Stimulated activated CD4-positive, alpha-beta T cell treated with anti-CD3 and anti-CD28 coated beads, Interleukin-1b, Interleukin-23, amount 100 ng/mL, for 48 hours (primary cell): Measurements from ENCODE around the gene RAD9A.

Experiments
- DNase-seq: peaks from one replicate; pipeline ENCODE4 v3.0.0-alpha.2; 2020

RAD9A gene

DNA sequence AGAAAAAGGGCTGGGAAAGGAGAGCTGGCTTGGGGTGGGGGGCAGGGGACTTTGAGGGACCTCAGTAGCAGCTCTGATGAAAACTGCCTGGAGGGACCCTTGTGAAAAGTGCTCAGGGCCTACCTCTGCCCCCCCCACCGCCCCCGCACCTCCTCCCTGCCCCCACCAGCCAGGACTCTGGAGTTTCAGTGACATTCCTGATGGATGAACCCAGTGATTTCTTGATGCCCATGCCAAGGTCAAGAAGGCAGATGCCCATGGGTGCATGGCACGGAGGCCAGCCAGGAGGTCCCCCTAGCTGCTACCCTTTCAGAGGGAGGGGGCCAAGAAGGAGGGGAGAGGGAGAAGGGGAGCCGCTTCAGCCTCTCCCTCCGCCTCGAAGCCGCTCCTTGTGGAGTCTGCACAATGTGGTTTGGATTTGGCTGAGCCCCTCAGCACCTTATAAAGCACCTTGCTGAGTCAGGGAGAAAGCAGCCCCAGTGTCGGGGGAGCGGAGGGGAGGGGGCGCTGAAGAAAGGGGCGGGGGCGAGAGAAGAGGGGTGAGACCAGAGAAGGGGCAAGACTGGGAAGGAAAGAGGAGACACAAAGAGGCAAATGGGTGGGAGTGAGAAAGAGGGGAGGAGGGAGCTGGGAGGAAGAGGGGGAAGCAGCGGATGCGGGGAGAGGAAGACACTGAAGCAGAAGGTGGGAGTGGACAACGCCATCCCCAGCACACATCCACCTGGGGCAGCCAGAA, 16.3 kb upstream of the RAD9A start:
- DNase-seq = no peak

GRCh38 chr11:67376063-67376820, 15.5 kb upstream of the RAD9A start:
- no peak for DNase-seq

- no peak for DNase-seq
Observed at GRCh38 chr11:67376873-67377808, 14.6 kb upstream of the RAD9A start.

GRCh38 chr11:67378544-67378943, 13.2 kb upstream of the RAD9A start:
- DNase-seq = no peak

DNA sequence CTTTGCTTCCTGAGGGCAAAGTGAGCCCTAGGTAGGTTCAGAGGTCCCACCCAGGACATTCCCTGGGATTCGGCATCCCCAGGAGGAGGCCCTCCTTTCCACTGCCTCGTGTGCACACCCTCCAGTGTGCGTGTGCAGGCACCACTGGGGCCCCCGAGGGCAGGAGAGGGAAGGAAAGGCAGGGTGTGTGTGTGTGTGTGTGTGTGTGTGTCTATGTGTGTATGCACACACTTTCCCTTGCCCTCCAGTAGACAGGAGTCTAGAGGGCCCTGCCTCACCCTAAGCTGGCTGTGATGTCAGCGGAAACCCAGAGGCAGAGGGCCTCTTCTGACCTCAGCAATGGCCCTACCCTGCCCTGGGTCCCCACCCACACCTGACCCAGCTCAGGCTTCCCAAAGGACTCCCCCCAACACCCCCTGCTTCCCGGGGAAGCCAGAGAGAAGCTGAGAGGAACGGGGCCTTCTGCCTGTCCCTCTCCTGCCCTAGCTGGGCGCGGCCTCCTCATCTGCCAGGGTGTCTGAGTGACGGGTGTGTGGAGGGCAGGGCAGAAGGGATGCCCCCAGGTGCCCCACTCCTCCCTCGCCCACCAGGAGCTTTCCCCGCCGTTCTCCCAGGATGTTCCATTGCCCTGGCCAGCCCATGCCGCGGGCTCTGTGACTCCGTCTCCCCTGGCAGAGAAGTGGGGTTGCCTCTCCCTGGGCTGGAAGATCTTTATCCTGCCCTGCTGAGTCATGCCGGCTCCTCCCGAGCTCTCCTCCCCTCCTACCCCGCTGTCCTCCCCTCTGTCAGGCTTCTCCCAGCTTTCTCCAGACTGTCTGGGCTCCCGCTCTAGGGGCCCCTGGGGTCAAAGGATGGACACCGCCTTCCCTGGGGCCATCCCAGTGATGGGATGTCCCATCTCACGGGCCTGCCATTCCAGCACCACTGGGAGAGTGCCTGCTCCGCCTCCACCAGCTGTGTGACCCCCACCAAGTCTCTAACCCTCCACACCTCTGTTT, 12.4 kb upstream of the RAD9A start:
- DNase-seq = no peak

- DNase-seq = no peak
Observed at GRCh38 chr11:67381244-67381972, 10.4 kb upstream of the RAD9A start.

DNA sequence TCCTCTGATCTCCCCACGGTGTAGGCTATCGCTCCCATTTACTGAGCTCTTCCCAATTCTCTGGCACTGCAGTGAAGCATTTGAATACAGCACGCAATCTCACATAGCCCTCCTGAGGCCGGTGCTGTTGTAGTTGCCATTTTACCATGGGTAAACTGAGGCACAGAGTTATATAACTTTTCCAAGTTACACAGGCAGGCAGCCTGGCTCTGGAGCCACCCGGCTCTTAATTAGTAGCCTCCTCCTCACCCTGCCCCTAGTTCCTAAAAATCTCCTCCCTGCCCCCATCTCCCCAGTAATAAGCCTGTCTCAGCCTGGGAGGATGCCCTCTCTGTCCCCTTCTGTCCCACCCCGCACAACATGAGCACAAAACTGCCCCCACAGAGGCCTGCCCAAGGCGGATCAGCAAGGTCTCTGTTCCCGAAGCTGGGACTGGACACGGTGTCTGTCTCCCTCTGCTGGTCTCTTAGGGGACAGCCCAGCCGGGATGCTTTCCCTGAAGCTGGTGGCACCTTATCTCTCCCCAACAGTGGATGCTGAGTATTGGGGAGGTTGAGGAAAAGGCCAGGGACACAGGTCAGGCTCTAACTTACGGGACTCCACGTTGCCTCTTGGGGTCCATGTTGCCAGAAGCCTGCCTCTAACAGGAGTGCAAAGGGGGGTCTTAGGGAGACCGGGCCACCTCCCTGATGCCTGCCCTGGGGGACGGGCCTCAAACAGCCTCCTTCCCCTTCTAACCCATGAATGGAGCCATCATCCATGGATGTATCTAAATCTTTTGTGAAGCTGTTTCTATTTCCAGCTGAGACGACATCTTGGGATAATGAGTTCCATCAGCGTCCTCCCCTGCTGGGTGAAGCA, 9.3 kb upstream of the RAD9A start:
- peak; percentile 84 for DNase-seq

- no peak for DNase-seq
Observed at GRCh38 chr11:67384851-67385366, 6.9 kb upstream of the RAD9A start.

- DNase-seq = no peak
Observed at GRCh38 chr11:67387069-67387468, 4.7 kb upstream of the RAD9A start.

GRCh38 chr11:67387518-67387917, 4.3 kb upstream of the RAD9A start:
- DNase-seq = no peak

DNA sequence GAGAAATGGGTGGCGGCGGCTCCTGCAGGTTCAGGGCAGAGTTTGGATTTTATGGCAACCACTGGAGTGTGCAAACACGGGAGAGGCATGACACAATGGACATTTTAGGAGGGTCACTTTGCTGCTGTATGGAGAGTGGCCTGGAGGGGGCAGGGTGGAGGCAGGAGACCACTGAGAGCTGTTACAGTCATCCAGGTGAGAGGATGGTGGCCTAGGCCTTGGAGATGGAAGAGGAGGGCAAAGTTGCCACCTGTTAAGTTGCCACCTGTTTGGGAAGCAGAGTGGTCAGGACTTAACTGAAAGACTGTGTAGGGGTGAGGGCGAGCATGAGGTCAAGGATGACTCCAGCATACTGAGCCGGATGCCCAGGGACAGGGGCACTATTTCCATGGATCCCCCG, 2.3 kb upstream of the RAD9A start:
- peak; percentile 53 for DNase-seq

DNA sequence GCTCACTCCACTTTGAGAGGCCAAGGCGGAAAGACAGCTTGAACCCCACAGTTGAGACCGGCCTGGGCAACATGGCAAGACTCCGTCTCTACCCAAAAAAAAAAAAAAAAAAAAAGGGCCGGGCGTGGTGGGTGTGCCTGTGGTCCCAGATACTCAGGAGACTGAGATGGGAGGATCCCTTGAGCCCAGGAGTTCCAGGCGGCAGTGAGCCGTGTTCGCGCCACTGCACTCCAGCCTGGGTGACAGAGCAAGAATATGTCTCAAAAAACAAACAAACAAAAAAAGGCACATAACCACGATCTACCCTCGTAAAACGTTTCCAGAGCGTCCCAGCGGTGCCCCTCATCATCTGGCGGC, 861 bp upstream of the RAD9A start:
- no peak for DNase-seq

DNA sequence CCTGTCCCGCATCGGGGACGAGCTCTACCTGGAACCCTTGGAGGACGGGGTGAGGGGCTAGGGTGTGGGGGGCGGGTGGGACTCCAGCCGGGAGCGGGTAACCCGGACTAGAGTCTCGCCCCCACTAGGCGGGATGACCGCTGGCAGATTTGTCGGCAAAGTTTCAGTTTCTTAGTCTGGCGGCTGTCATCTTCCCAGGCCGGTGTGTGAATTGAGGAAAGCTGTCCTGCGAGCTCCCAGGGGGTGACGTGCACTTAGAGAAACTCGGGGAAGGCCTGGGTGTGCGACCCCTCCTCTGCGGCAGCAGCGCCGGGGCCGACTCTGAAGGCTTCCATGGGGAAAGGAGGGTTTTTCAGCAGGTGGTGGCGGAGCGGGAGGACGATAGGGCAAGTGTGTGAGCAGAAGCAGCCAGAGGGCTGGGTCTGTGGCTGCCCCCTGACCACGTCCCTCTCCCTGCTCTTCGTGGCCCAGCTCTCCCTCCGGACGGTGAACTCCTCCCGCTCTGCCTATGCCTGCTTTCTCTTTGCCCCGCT, 463 bp downstream of the RAD9A start:
- no peak for DNase-seq

DNA sequence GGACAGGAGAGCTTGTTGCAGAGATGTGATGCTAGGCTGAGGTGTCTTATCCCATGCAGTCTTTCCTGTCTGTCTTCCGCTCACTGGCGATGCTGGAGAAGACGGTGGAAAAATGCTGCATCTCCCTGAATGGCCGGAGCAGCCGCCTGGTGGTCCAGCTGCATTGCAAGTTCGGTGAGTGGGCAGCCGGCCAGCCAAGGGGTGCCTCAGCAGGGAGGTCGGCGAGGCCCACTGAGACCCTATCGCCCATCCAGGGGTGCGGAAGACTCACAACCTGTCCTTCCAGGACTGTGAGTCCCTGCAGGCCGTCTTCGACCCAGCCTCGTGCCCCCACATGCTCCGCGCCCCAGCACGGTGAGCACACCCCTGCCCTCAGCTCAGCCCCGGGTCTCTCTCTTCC, 1.7 kb downstream of the RAD9A start:
- no peak for DNase-seq

DNA sequence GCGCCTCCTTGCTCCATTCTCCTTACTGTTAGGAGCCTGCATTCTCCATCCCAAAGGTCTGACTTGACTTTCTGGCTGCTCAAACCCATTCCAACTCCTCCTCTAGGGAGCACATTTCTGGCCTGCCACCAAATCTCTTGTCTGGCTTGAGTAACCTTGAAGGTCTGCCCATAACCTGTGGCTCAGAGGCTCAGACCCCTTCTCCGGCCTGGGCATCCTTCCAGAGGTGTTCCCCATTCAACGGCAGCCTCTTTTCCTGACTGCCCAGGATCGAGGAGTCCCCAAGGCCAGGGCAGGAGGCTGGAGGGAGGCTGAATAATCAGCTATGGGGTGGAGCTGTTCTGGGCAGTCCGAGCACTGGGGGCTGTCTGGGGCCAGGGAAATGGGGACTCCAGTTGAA, 2.2 kb downstream of the RAD9A start:
- no peak for DNase-seq

DNA sequence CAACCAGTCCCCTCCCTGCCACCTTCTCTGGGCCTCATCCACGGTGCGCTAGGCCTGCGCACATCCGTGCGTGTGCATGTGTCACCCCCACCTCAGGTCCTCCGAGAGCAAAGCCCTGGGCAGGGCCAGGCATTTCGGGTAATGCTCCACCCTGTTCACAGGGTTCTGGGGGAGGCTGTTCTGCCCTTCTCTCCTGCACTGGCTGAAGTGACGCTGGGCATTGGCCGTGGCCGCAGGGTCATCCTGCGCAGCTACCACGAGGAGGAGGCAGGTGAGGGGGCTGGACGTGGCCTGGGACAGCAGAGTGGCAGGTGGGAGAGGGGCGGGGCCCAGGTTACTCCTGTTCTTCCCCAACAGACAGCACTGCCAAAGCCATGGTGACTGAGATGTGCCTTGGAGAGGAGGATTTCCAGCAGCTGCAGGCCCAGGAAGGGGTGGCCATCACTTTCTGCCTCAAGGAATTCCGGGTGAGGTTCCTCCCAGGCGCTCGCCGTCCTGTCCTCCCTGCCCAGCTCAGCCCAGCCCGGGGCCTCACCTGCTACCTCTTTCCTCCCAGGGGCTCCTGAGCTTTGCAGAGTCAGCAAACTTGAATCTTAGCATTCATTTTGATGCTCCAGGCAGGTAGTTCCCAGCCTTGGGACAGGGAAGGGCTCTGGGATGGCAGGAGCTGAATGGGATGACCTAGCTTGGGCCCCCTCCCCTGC, 3.9 kb downstream of the RAD9A start:
- no peak for DNase-seq

GRCh38 chr11:67396259-67396581, 4.4 kb downstream of the RAD9A start:
- no peak for DNase-seq

DNA sequence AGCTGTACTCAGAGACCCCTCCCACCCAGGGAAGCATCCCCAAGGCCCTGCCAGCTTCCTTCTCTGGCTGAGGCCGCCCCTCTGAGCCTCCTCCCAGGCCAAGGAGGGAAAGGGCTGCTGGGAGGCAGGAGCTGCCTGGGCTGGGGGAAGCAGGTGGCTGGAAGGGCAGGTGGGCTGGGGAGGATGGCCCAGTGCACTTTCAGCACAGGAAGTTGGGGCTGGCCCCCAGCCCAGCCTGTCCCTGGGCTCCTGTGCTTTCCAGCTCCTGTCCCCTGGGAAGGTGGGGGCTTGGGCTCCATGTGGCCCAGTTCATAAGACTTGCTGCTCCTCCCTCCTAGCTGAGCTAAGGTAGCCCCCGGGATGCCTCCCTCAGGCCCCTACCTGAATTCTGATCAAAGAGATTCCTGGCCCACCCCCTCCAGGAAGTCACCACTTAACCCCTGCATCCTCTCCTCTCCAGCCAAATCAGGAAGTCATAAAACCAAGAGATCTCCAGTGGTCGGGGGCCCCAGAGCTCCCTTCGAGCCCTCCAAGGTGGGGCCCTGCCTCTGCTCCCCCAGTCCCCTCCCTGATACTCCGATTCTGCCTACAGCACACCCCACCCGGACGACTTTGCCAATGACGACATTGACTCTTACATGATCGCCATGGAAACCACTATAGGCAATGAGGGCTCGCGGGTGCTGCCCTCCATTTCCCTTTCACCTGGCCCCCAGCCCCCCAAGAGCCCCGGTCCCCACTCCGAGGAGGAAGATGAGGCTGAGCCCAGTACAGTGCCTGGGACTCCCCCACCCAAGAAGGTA, 5.0 kb downstream of the RAD9A start:
- no peak for DNase-seq

- DNase-seq = no peak
Observed at GRCh38 chr11:67397536-67397935, 5.8 kb downstream of the RAD9A start.
